Thoracic aorta (tissue), 2 donors: ENCODE results near the gene STN1. TPM values are rescaled to one million over a fixed set of nuclear protein-coding genes. Genes with fewer than 3 reads are reported as not detected.

Experiments used
- ATAC-seq: fragments of 150-250 bp; one replicate; pipeline ENCODE4 v1.8.0; 2017; ENCODE audit warnings: low read depth; ENCODE audit not compliant: insufficient number of reproducible peaks, low FRiP score
- DNase-seq: peaks from one replicate; pipeline ENCODE4 v3.0.0-alpha.2; 2020; ENCODE audit warnings: low spot score
- H3K27ac ChIP-seq, 2 donors: fragments of 200-600 bp; sonication (generic); 1 replicate in 1 of 2; 2 replicates in 1 of 2; pipeline ENCODE4 v1.5.1; 2016; ENCODE audit warnings: mild to moderate bottlenecking in 2 of 2, moderate library complexity in 2 of 2
- H3K27me3 ChIP-seq: fragments of 200-600 bp; sonication (generic); replicated peaks from 2 replicates; pipeline ENCODE4 v1.6.0; 2016; ENCODE audit warnings: mild to moderate bottlenecking; ENCODE audit not compliant: insufficient read depth
- H3K36me3 ChIP-seq: fragments of 200-600 bp; sonication (generic); one replicate; pipeline ENCODE4 v1.5.1; 2016
- H3K4me1 ChIP-seq, 2 donors: fragments of 200-600 bp; sonication (generic); 1 replicate in 1 of 2; 2 replicates in 1 of 2; pipeline versions ENCODE4 v1.5.1 to v1.6.0; 2016; ENCODE audit warnings: low read depth in 2 of 2, mild to moderate bottlenecking in 1 of 2; ENCODE audit not compliant: control insufficient read depth in 1 of 2
- H3K4me3 ChIP-seq: fragments of 200-600 bp; sonication (generic); 2 replicates; pipeline ENCODE4 v1.5.1; 2016; ENCODE audit warnings: mild to moderate bottlenecking
- H3K9me3 ChIP-seq: fragments of 200-600 bp; sonication (generic); 2 replicates; pipeline ENCODE4 v1.5.1; 2016
- CTCF ChIP-seq: fragments of 200-600 bp; sonication (generic); IDR thresholded peaks from one replicate; pipeline ENCODE4 v1.5.1; 2019; ENCODE audit warnings: antibody characterized with exemption
- total RNA-seq, 2 donors: library from RNA; depleted of rRNA; stranded (reverse); fragments of >200 nt; gene quantifications; one replicate each; pipeline versions ENCODE4 v1.1.0 to v1.2.3, GENCODE V29; 2016

STN1 gene
- total RNA-seq, 2 donors from 2014 or later, result 11.6 to 30.6 TPM

- no peak for DNase-seq
- no peak for ATAC-seq
- Histone ChIP-seq H3K27ac (no peak overlapping the region), H3K36me3 (no peaks in the 10 kb centered on the region), H3K4me3 (no peak overlapping the region), H3K9me3 (no peaks in the 10 kb centered on the region), H3K27me3 (no peaks in the 10 kb centered on the region), H3K4me1 (no peaks in the 10 kb centered on the region)
- TF ChIP-seq CTCF, result no peak
Measured at GRCh38 chr10:103930881-103931280, 12.9 kb upstream of the STN1 start.

- Histone ChIP-seq H3K4me3 (no peak overlapping the region), H3K27me3 (no peaks in the 10 kb centered on the region), H3K9me3 (no peaks in the 10 kb centered on the region), H3K36me3 (no peaks in the 10 kb centered on the region), H3K4me1 (no peaks in the 10 kb centered on the region), H3K27ac (no peak overlapping the region)
- ATAC-seq (no peak), DNase-seq (no peak)
- no peak for TF ChIP-seq CTCF
Measured at GRCh38 chr10:103930449-103930848, 12.5 kb upstream of the STN1 start.

- no peak for TF ChIP-seq CTCF
- DNase-seq, result no peak
- Histone ChIP-seq H3K4me3 (no peak overlapping the region), H3K27ac (no peak overlapping the region), H3K9me3 (no peaks in the 10 kb centered on the region), H3K27me3 (no peaks in the 10 kb centered on the region), H3K4me1 (no peaks in the 10 kb centered on the region), H3K36me3 (no peaks in the 10 kb centered on the region)
- ATAC-seq, result no peak
Measured at GRCh38 chr10:103929381-103929921, 11.5 kb upstream of the STN1 start.

GRCh38 chr10:103928784-103929183 lies 10.8 kb upstream of the STN1 start:
- Histone ChIP-seq H3K9me3 (no peaks in the 10 kb centered on the region), H3K4me1 (no peaks in the 10 kb centered on the region), H3K27me3 (no peaks in the 10 kb centered on the region), H3K4me3 (no peak overlapping the region), H3K27ac (no peak overlapping the region), H3K36me3 (no peaks in the 10 kb centered on the region)
- TF ChIP-seq CTCF, result no peak
- DNase-seq, result no peak
- ATAC-seq, result no peak

GRCh38 chr10:103926722-103927319 lies 8.8 kb upstream of the STN1 start:
- Histone ChIP-seq H3K4me1 (no peaks in the 10 kb centered on the region), H3K4me3 (no peak overlapping the region), H3K9me3 (no peaks in the 10 kb centered on the region), H3K36me3 (no peaks in the 10 kb centered on the region), H3K27me3 (no peaks in the 10 kb centered on the region), H3K27ac (no peak overlapping the region)
- DNase-seq, result no peak
- no peak for ATAC-seq
- no peak for TF ChIP-seq CTCF
